Measurements from ENCODE around the gene NEUROG1.

Gene NEUROG1

DNA sequence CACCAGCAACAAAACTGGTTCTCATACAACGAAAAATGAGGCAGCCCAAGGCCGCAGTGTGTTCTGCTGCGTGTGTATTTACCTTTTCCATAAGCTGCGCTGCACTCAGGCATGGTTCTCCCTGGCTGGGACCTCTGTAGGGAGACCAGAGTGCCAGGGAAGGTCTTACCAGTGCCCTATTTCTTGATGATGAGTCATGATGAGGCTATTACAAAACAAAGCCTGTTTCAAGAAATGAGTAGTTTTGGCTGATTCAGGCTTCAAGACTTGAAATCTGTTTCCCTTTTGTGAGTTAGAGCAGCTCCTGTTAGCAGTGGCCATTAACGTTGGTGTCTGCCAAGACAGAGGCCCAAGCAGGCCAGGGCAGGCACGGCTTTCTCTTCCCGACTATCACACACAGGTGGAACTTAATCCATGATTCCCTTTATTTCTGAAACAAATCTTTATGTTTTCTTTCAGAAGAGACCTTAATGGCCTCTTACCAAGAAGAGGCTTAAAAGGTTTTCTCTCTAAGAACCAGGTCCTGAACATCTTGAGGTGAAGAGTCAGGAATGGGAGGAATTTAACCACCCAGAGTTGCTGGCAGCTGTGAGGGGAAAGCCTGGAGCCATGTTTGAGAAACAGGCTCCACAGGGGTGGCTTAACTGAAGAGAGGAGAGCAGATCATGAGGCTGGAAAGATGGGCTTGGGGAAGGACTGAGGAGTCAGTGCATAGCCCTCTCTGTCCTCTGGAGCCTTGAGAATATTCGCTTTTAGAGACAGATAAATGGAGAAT lies 42.2 kb downstream of the NEUROG1 start:
- DNase-seq (ENCODE audit: low spot score): peak; percentile 42

DNA sequence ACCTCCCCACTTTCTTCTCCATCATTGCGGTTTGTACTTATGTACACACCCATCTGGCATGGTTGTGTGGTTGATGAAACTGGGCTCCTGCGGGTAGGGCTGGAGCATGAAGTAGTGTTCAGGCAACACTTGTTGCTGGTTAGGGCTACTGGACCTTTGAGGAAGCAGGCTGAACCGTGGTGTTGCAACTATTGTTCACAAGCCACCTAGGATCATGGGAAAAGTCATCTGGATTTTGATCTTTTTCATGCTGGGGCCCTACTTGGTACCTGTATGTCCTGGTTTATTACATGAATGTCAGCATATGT lies 43.5 kb downstream of the NEUROG1 start:
- no peak for DNase-seq (ENCODE audit: low spot score)

DNA sequence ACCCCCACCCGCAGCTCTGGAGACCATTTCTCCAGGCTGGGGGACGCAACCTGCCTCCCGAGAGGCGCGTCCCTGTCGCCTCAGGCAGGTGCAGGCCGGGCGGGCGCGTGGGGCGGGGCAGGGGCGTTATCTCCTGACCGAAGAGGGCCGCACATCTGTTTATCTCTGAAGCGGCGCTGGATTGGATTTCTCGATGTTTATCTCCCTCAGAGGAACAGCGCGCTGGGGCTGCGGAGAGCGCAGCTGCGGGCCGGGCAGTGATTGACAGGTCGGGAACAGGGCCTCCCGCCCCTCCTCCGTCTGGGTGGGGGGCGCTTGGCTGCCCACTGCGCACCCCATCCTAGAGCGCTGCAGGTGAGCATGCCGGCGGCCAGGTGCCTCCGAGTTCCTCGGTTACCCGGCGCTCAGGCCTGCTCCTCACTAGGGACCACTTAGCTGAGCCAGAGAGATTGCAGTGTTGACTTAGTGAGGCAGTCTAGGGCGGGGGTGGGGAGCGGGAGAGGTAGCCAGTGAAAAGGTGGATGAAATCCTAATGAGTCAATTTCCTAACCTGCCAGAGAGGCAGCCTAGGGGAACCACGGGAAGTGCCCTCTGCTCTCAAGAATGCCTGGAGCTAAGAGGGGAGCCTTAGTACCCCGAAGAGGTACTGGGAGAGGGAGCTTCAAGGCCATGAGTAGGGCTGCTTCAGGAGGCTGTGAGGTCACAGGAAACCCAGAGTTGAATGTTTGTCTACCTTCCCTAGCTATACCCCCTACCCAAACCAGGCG lies 44.0 kb downstream of the NEUROG1 start:
- peak; percentile 75 for DNase-seq (ENCODE audit: low spot score)

DNA sequence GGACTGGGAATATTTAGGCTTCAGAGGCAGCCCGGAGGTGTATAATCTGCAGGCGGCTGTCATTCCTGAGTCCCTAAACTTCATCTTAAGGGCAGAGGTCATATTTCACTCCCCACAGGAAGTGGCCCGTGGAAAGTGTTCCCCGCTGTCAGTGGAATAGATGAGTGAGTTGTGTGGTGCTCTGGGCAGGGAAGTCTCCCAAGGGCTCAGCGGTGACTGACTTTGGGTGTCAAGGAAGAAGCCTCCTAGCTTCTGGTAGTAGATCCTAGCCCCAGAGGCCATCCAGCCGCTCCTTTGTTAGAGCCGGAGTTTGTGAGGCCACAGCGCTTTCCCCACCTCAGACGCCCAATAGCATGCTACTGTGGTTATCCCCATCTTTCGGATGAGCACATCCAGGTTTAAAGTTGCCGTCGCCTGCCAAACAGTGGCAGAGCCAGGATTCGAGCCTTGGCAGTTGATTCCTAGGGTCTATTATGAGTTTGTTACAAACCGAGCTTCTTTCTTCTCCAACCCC lies 44.7 kb downstream of the NEUROG1 start:
- DNase-seq (ENCODE audit: low spot score): peak; percentile 51

DNA sequence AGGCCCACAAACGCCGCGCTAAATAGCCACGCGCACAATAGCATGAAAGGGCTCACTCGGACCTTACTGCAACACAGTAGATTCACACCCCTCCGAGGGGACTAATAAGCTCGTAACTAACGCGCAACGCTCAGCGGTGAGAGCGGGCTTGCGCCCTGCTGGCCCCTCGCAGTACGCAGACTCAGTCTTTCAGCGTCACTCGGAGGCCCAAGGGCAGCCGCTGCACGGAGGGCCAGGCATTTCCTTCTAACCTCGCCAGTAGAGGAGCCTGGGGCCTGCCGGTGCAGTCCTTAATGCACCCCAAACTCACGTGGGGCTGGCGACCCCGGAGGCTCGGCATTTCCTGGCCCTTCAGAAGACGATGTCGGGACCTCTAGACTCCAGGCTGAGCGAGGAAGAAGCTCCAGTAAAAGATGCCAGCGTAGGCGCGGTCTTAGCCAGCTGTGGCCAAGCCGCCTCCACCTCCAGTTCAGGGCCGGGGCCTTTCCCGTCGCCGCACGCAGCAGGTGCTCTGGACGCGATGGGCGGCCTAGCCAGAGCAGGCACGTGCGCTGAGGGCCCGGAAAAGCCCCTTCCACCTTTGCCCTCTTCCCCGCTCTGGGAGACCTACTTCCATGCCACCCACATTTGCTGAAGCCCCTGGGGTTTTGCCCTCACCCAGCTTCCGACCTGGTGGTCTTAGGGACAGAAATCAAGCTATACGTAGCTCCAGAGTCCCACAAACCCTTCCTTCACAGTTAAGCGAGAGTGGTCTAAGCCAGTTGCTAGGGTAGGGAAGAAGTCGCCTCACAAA lies 45.3 kb downstream of the NEUROG1 start:
- DNase-seq (ENCODE audit: low spot score): peak; percentile 70

DNA sequence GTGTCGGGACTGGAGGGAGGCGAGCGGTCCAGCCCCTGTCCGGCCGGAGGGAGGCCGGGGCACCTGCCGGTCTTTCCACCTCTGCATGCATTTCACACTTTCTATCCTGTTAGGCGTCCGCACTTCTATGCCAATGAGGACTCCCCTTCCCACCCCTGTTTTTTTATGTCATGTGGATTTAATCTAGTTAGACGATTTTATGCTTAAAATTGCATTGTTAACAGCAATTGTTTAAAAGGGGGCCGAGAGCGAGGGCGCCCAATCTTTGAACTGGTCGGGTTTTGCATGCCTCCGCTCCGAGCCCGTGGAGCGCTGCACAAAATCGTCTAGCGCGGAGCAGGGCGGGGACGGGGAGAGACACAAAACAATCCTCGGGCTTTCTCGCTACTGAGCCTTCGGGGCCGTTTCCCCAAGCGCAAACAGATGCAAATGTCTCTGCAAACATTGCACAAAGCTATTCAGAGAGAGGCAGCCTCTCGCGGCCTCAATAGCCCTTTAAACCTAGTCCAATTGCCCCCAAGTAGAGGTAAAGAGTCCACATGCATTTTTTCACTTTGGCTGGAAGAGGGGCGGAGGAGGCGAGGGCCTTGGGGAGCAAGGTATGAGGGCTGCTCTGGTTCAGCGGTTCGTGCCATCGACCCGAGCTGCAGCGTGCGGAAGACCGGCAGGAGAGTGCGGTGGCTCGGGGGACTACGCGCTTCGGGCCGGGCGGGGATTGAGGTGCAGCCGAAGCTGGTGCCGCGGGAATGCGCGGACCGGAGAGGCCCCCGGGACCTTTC lies 46.1 kb downstream of the NEUROG1 start:
- peak; percentile 67 for DNase-seq (ENCODE audit: low spot score)

DNA sequence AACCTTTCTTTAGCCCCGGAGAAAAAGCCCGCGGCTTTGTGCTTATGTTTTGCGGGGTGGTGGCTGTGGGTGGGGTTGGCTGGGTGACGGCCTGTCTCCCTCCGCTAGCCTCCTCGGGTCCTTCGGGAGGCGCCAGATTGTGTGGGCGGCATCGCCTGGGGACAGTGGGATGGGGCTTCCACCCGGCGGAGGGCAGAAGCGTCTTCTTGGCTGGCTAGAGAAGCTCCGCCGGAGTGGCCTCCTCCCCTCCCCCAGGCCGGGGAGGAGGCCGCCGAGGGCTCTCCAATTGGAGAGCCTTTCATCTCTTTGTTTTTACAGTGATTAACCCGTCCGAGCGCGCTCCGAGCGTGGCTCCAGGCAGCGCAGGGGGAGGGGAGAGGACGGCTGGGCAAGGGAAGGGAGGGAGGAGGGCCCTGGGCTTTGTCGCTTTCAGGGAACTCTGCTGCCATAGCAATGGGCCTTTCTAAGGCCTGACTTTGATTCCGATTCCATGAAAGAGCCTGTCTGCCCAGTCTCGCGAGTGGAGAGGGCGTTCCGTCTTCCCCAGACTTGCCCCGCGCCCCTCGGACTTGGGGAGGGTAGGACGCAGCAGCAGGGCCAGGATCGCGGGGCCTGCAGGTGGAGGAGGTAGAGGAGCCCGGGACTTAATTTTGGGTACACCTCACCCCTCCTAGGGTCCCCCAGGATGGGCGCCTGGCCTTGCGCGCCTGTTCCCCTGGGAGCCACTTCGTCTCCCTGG lies 46.9 kb downstream of the NEUROG1 start:
- DNase-seq (ENCODE audit: low spot score): peak; percentile 92

DNA sequence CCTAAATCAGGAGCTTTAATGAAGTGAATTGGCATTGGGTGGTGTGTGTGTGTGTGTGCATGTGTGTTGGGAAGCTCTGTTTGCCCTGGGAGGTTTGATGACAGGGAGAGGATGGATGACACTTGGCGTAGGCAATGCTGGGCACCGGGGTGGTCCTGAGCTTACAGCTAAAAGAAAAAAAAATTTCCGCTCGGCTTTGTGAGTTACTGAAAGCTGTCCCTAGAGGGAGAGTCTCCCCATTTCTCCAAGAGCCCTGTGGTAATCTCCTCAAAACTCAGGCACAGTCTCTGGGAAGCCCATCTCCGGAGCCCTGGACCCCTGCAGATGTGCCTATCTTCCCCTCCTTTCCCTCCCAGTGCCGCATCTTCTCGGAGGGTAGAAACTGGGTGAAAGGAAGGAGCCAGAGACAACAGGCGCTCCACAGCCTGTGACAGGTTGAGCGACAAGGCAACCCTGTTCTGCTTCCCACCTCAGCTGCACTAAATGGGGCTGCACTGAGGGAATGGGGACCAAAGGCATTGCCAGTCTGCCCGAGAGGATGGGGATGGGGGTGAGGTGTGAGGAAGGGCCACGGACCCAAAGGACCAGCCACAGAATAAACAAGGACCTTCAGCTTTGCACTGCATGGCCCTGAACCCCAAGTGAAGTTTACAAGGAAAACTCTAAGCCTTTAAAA lies 47.8 kb downstream of the NEUROG1 start:
- no peak for DNase-seq (ENCODE audit: low spot score)

DNA sequence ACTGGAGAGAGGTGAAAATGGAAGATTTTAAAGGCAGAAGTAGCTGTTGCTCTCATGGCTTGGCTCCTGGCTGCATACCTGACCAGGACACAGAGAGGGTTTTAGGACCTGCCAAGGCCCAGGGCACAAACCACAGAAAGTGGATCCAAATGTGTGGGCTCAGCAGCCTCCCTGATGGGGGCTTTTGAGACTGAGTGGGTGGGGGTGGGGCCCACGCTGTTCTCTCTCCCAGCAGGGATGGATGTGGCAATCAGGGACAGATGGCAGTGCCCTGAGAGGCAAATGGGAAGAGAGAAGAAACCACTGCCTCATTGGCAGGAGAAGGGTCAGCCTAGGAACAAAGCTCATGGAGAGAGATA lies 48.7 kb downstream of the NEUROG1 start:
- no peak for DNase-seq (ENCODE audit: low spot score)

DNA sequence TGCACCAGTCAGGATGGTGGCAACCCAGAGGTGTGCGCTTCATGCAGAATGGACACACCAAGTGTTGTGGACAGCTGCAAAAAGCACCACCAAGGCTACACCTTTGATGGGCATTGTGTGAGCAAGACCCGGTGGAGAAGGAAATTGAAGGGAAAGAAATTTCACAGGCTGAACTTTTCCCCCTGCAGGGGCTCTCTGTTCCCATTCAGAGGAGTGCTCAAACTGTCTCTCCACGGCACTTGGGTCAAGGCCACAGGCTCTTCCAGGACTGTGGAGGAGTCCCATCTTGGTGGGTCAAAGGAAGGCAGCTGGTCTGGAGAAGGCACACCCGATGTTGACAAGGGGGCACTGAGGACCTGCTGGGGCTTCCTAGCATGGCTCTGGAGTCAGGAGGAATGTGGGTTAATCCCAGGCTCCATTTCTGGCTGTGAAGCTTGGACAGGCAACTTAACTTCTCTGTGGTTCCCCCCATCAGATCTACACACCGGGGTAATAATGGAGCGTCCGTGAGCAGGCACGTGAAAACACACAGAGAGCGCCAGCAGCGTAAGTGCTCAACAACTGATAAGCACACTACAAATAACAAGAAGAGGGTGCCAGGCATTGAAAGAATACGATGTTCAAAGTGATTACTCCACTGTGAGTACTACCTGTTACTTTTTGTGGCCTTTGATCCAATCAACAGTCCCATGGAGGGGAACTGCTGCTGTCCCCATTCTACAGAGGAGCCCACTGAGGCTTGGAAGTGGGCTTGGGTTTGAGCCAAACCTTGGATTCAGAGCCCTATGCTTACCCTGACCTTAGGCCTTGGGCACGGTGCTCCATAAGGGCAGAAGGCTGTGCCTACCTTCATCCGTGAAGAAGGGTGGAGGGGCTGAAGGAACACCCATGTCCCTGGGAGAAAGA lies 49.4 kb downstream of the NEUROG1 start:
- DNase-seq (ENCODE audit: low spot score): no peak

DNA sequence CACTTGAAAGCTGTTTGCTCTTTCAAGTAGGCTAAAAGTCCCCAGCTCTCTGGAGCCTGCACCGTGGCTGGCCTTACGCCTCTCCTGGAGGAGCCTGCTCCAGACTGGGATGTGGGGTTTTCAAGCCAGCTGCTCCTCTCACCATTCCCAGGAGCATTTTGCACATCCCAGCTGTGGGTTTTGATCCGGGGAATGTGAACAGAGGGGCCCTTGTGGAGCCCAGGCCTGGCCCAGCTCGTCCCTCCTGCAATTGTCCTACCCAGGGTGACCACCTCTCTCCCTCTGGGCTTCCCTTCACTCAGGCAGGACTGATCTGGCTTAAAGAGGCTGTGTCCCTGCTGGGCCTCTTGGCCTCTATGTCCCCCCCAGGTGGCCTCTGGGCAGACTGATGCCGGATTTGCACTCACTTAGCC lies 51.1 kb downstream of the NEUROG1 start:
- no peak for DNase-seq (ENCODE audit: low spot score)
